GM18511 (cell line): Measurements from ENCODE around the gene SDSL.

Source experiments
- ATAC-seq: cut with Tn5 transposase; IDR thresholded peaks from one replicate; pipeline ENCODE4 v1.9.1; 2021; ENCODE audit warnings: mild to moderate bottlenecking, moderate library complexity; ENCODE audit not compliant: unreplicated experiment

Gene SDSL

GRCh38 chr12:113478351-113479011, 56.3 kb downstream of the SDSL start:
- no peak for ATAC-seq

- no peak for ATAC-seq
Measured at GRCh38 chr12:113479216-113479589, 57.0 kb downstream of the SDSL start.

GRCh38 chr12:113479590-113480335, 57.6 kb downstream of the SDSL start:
- ATAC-seq = no peak

GRCh38 chr12:113480336-113480971, 58.3 kb downstream of the SDSL start:
- ATAC-seq = no peak

- no peak for ATAC-seq
Measured at GRCh38 chr12:113482334-113482733, 60.2 kb downstream of the SDSL start.

GRCh38 chr12:113485330-113485729, 63.1 kb downstream of the SDSL start:
- no peak for ATAC-seq

- no peak for ATAC-seq
Measured at GRCh38 chr12:113486722-113487121, 64.5 kb downstream of the SDSL start.
